Measurements from ENCODE around the gene DCLRE1C.
"Not testable (repeated sequence)": the region's sequence is repeated elsewhere in the genome, so short reads cannot be mapped to it uniquely, and the experiment has no call there.

The DCLRE1C gene

GRCh38 chr10:14891151-14891550 is 62.7 kb downstream of the DCLRE1C start:
- in situ Hi-C loops (cut with HindIII; ENCODE audit: low sequenced_read_pairs): no loop called here

- in situ Hi-C loops (cut with HindIII; ENCODE audit: low sequenced_read_pairs): no loop called here
Observed at GRCh38 chr10:14889318-14889717, 64.6 kb downstream of the DCLRE1C start.

- in situ Hi-C loops (cut with HindIII; ENCODE audit: low sequenced_read_pairs): no loop called here
Observed at GRCh38 chr10:14884082-14884481, 69.8 kb downstream of the DCLRE1C start.

- in situ Hi-C loops (cut with HindIII; ENCODE audit: low sequenced_read_pairs): no loop called here
Observed at GRCh38 chr10:14880229-14880628, 73.7 kb downstream of the DCLRE1C start.

GRCh38 chr10:14879928-14880193 is 74.0 kb downstream of the DCLRE1C start:
- in situ Hi-C loops (cut with HindIII; ENCODE audit: low sequenced_read_pairs): no loop called here

- in situ Hi-C loops (cut with HindIII; ENCODE audit: low sequenced_read_pairs): no loop called here
Observed at GRCh38 chr10:14879124-14879927, 74.6 kb downstream of the DCLRE1C start.

- in situ Hi-C loops (cut with HindIII; ENCODE audit: low sequenced_read_pairs): no loop called here
Observed at GRCh38 chr10:14878266-14879123, 75.4 kb downstream of the DCLRE1C start, which contains the start of gene SUV39H2. SUV39H2 (plus strand) TSS chr10:14878866; CDS start chr10:14878889, 23 bp downstream.

GRCh38 chr10:14876764-14877163 is 77.1 kb downstream of the DCLRE1C start:
- in situ Hi-C loops (cut with HindIII; ENCODE audit: low sequenced_read_pairs): no loop called here

GRCh38 chr10:14875941-14876340 is 78.0 kb downstream of the DCLRE1C start:
- in situ Hi-C loops (cut with HindIII; ENCODE audit: low sequenced_read_pairs): no loop called here

GRCh38 chr10:14873090-14873760 is 80.7 kb downstream of the DCLRE1C start:
- in situ Hi-C loops (cut with HindIII; ENCODE audit: low sequenced_read_pairs): no loop called here

- in situ Hi-C loops (cut with HindIII; ENCODE audit: low sequenced_read_pairs): not testable (repeated sequence)
Observed at GRCh38 chr10:14864871-14865270, 89.0 kb downstream of the DCLRE1C start.

GRCh38 chr10:14864466-14864865 is 89.4 kb downstream of the DCLRE1C start:
- in situ Hi-C loops (cut with HindIII; ENCODE audit: low sequenced_read_pairs): not testable (repeated sequence)

- in situ Hi-C loops (cut with HindIII; ENCODE audit: low sequenced_read_pairs): no loop called here
Observed at GRCh38 chr10:14860791-14861190, 93.1 kb downstream of the DCLRE1C start.

- in situ Hi-C loops (cut with HindIII; ENCODE audit: low sequenced_read_pairs): no loop called here
Observed at GRCh38 chr10:14859775-14860174, 94.1 kb downstream of the DCLRE1C start.

- in situ Hi-C loops (cut with HindIII; ENCODE audit: low sequenced_read_pairs): no loop called here
Observed at GRCh38 chr10:14859043-14859442, 94.9 kb downstream of the DCLRE1C start.

- in situ Hi-C loops (cut with HindIII; ENCODE audit: low sequenced_read_pairs): no loop called here
Observed at GRCh38 chr10:14858338-14858960, 95.4 kb downstream of the DCLRE1C start.

- in situ Hi-C loops (cut with HindIII; ENCODE audit: low sequenced_read_pairs): no loop called here
Observed at GRCh38 chr10:14855453-14855852, 98.4 kb downstream of the DCLRE1C start.

- in situ Hi-C loops (cut with HindIII; ENCODE audit: low sequenced_read_pairs): no loop called here
Observed at GRCh38 chr10:14852236-14852635, 101.7 kb downstream of the DCLRE1C start.

Data from DLD1 (cell line).